Vagina (tissue), 2 donors: ENCODE measurements around the gene ARL2. TPM values are rescaled to one million over a fixed set of nuclear protein-coding genes. Genes with fewer than 3 reads are reported as not detected.

ENCODE experiments used
- DNase-seq, 2 donors: peaks; one replicate each; pipeline ENCODE4 v3.0.0-alpha.2; 2017; ENCODE audit errors: extremely low spot score in 2 of 2
- H3K27ac ChIP-seq: fragments of 200-600 bp; sonication (generic); one replicate; pipeline ENCODE4 v1.5.1; 2019
- H3K27me3 ChIP-seq: fragments of 200-600 bp; sonication (generic); one replicate; pipeline ENCODE4 v1.5.1; 2019
- H3K36me3 ChIP-seq, 2 donors: fragments of 200-600 bp; sonication (generic); one replicate each; pipeline ENCODE4 v1.5.1; 2017 to 2019
- H3K4me1 ChIP-seq: fragments of 200-600 bp; sonication (generic); one replicate; pipeline ENCODE4 v1.5.1; 2019
- H3K4me3 ChIP-seq, 2 donors: fragments of 200-600 bp; sonication (generic); 1 replicate in 1 of 2; 2 replicates in 1 of 2; pipeline ENCODE4 v1.5.1; 2016 to 2019
- H3K9me3 ChIP-seq: fragments of 200-600 bp; sonication (generic); one replicate; pipeline ENCODE4 v1.5.1; 2019
- POLR2A ChIP-seq, 2 donors: fragments of 450-650 bp; IDR thresholded peaks; one replicate each; pipeline ENCODE4 v1.6.1; 2017; ENCODE audit warnings: antibody characterized with exemption in 2 of 2, mild to moderate bottlenecking in 2 of 2, moderate library complexity in 2 of 2
- POLR2AphosphoS5 ChIP-seq, 2 donors: sonication (generic); formaldehyde crosslinking; IDR thresholded peaks; one replicate each; pipeline ENCODE4 v1.9.0; 2017; ENCODE audit warnings: antibody characterized with exemption in 2 of 2, mild to moderate bottlenecking in 2 of 2, low read depth in 1 of 2; ENCODE audit not compliant: insufficient read depth in 1 of 2
- intact Hi-C: fragments of 100-400 bp; cut with DNase I; formaldehyde crosslinking; loops from one replicate; pipeline ENCODE4 v1.15.1; 2023
- total RNA-seq: library from RNA; depleted of rRNA; stranded (reverse); fragments of >200 nt; gene quantifications from one replicate; pipeline ENCODE4 v1.2.3, GENCODE V29; 2016
- TF ChIP-seq, protein P1 (sequence below), 3 experiments: fragments of 450-650 bp in 2 of 3; fragments of 200-600 bp in 1 of 3; sonication (generic) in 1 of 3; IDR thresholded peaks; one replicate each; pipeline ENCODE4 v1.5.1; 2017 to 2019; ENCODE audit warnings: antibody characterized with exemption in 3 of 3, mild to moderate bottlenecking in 2 of 3, moderate library complexity in 2 of 3

ARL2 gene
- total RNA-seq, 1 donor from 2014 or later, result 112 TPM

GRCh38 chr11:65055538-65055937, 41.6 kb downstream of the ARL2 start:
- Histone ChIP-seq H3K36me3 (no peaks in the 10 kb centered on the region), H3K27me3 (no peaks in the 10 kb centered on the region), H3K9me3 (no peaks in the 10 kb centered on the region), H3K4me1 (no peaks in the 10 kb centered on the region), H3K4me3 (no peak overlapping the region), H3K27ac (no peak overlapping the region)
- intact Hi-C loops, result no loop called here
- no peak for DNase-seq
- no peak for TF ChIP-seq POLR2AphosphoS5 (IDR thresholded peaks at IDR 0.05; ENCODE audit: insufficient read depth in 1 of 2, low read depth in 1 of 2)
- TF ChIP-seq, protein P1, sequence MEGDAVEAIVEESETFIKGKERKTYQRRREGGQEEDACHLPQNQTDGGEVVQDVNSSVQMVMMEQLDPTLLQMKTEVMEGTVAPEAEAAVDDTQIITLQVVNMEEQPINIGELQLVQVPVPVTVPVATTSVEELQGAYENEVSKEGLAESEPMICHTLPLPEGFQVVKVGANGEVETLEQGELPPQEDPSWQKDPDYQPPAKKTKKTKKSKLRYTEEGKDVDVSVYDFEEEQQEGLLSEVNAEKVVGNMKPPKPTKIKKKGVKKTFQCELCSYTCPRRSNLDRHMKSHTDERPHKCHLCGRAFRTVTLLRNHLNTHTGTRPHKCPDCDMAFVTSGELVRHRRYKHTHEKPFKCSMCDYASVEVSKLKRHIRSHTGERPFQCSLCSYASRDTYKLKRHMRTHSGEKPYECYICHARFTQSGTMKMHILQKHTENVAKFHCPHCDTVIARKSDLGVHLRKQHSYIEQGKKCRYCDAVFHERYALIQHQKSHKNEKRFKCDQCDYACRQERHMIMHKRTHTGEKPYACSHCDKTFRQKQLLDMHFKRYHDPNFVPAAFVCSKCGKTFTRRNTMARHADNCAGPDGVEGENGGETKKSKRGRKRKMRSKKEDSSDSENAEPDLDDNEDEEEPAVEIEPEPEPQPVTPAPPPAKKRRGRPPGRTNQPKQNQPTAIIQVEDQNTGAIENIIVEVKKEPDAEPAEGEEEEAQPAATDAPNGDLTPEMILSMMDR (IDR thresholded peaks at IDR 0.05), result no peak
- TF ChIP-seq POLR2A (IDR thresholded peaks at IDR 0.05), result no peak

DNA sequence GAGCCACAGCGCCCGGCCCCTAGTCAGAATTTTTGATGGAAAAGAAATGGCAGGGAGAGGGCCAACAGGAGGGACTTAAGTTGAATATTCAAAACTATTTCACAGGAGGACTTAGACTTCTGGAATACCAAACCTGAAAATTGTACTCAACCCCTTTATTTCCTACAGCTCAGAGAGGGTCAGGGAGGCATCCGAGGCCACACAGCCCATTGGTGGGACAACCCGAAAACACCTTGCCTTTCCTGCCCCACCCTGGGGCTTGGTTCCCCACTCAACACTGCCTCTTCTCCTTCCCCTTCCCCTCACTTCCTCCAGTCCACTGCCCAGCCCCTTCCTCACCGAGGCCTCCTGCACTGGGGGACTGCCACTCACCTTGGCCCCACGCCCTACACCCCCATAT, 43.0 kb downstream of the ARL2 start:
- Histone ChIP-seq H3K27me3 (no peaks in the 10 kb centered on the region), H3K36me3 (no peaks in the 10 kb centered on the region), H3K9me3 (no peaks in the 10 kb centered on the region), H3K4me3 (no peak overlapping the region), H3K27ac (no peak overlapping the region), H3K4me1 (no peaks in the 10 kb centered on the region)
- DNase-seq, result no peak
- intact Hi-C loops, result no loop called here
- TF ChIP-seq, protein P1 (IDR thresholded peaks at IDR 0.05), result no peak
- no peak for TF ChIP-seq POLR2A (IDR thresholded peaks at IDR 0.05)
- TF ChIP-seq POLR2AphosphoS5 (IDR thresholded peaks at IDR 0.05; ENCODE audit: insufficient read depth in 1 of 2, low read depth in 1 of 2), result no peak

GRCh38 chr11:65057526-65057925, 43.6 kb downstream of the ARL2 start:
- H3K4me1 ChIP-seq, result no peaks in the 10 kb centered on the region
- no peak for DNase-seq
- intact Hi-C loops, result no loop called here
- H3K4me3 ChIP-seq, result no peak overlapping the region
- no peaks in the 10 kb centered on the region for H3K36me3 ChIP-seq
- TF ChIP-seq POLR2AphosphoS5 (IDR thresholded peaks at IDR 0.05; ENCODE audit: insufficient read depth in 1 of 2, low read depth in 1 of 2) (no peak), POLR2A (IDR thresholded peaks at IDR 0.05) (no peak)
- no peaks in the 10 kb centered on the region for H3K27me3 ChIP-seq
- no peaks in the 10 kb centered on the region for H3K9me3 ChIP-seq
- no peak overlapping the region for H3K27ac ChIP-seq

DNA sequence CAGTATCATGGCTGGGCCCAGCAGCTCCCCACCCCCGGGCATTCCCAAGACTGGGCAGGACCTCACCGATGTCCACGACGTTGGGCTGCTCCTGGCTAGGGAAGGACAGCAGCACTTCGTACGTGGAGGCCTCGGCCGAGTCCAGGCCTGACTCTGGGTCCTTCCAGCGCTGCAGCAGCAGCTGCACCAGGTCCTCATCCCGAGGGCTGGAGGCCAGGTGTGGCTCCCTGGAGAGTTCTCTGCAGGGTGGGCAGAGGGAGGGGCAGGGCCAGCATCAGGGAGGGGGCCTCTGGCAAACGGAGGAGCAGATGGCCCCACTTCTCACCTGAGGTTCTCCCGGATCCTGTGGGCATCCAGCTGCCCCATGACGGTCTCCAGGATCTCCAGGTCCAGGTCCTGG, 44.1 kb downstream of the ARL2 start:
- no peak for DNase-seq
- no peak overlapping the region for H3K27ac ChIP-seq
- TF ChIP-seq POLR2AphosphoS5 (IDR thresholded peaks at IDR 0.05; ENCODE audit: insufficient read depth in 1 of 2, low read depth in 1 of 2), result no peak
- TF ChIP-seq, protein P1 (IDR thresholded peaks at IDR 0.05), result no peak
- no peak for TF ChIP-seq POLR2A (IDR thresholded peaks at IDR 0.05)

DNA sequence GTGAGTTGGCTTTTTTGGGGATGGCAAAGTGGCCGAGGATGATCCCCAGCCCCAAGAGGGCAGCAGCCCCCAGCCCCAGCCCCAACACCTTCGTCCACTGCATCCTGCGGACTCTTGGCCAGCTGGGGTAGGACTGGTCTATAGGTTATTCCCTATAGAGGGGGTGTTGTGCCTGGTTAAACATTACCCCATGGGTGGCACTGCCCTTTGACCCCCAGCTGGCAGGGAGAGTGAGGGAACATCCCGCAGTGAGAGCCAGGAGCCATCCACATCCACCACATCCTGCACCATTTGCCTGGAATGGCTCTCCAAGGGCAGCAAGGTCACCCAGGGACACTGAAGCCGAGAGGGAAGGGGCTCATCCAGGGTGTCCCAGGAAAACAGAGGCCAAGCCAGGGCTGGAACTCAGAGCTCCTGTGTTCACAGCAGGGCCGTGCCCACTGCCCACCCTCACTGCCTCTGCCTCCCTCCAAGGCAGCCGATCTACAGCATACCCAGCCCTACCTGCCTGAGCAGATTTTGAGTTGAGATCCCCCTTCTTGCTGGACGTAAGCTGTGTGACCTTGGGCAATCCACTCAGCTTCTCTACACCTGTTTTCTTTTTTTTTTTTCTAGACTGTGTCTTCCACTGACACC, 44.6 kb downstream of the ARL2 start, which contains the start of gene NAALADL1:
TSS of gene NAALADL1 (minus strand) at position 135 of the 636 bp plus-strand sequence. CDS start at position 103, 32 bp downstream.
- Histone ChIP-seq H3K4me3 (no peak within 1 kb of the TSS), H3K4me1 (no peaks in the 10 kb centered on the region), H3K27ac (no peak within 1 kb of the TSS), H3K36me3 (no peaks in the 10 kb centered on the region), H3K9me3 (no peaks in the 10 kb centered on the region), H3K27me3 (no peaks in the 10 kb centered on the region)
- TF ChIP-seq POLR2A (IDR thresholded peaks at IDR 0.05), result no peak
- TF ChIP-seq POLR2AphosphoS5 (IDR thresholded peaks at IDR 0.05; ENCODE audit: insufficient read depth in 1 of 2, low read depth in 1 of 2), result no peak
- TF ChIP-seq, protein P1 (IDR thresholded peaks at IDR 0.05), result no peak
- intact Hi-C loops, result no loop called here
- DNase-seq, result no peak

More for the DNA sequence above, 44.1 kb downstream of the ARL2 start:
- no peaks in the 10 kb centered on the region for H3K4me1 ChIP-seq
- intact Hi-C loops, result no loop called here
- no peak overlapping the region for H3K4me3 ChIP-seq
- H3K9me3 ChIP-seq, result no peaks in the 10 kb centered on the region
- H3K27me3 ChIP-seq, result no peaks in the 10 kb centered on the region
- H3K36me3 ChIP-seq, result no peaks in the 10 kb centered on the region
